IPS DF 6.9 (cell line): ENCODE results near the gene NQO1.
"Not testable (repeated sequence)": the region's sequence is repeated elsewhere in the genome, so short reads cannot be mapped to it uniquely, and the experiment has no call there.

ENCODE experiments used
- DNase-seq: peaks from one replicate; pipeline ENCODE4 v3.0.0-alpha.2; 2013; ENCODE audit warnings: low read depth, low spot score
- H3K27ac ChIP-seq: one replicate; pipeline ENCODE4 v1.5.1; 2013; ENCODE audit warnings: low read length, control low read depth
- H3K27me3 ChIP-seq: 2 replicates; pipeline ENCODE4 v1.6.1; 2013; ENCODE audit warnings: mild to moderate bottlenecking, low read length; ENCODE audit not compliant: control insufficient read depth, insufficient read depth
- H3K36me3 ChIP-seq: 2 replicates; pipeline ENCODE4 v1.6.1; 2013; ENCODE audit warnings: low read length; ENCODE audit not compliant: control insufficient read depth, insufficient read depth
- H3K4me1 ChIP-seq: 2 replicates; pipeline ENCODE4 v1.6.1; 2013; ENCODE audit warnings: low read length; ENCODE audit not compliant: control insufficient read depth, insufficient read depth
- H3K4me3 ChIP-seq: 2 replicates; pipeline ENCODE4 v1.5.1; 2013; ENCODE audit warnings: mild to moderate bottlenecking, low read length
- H3K9me3 ChIP-seq: 2 replicates; pipeline ENCODE4 v1.6.1; 2013; ENCODE audit warnings: low read length, inconsistent platforms; ENCODE audit not compliant: control insufficient read depth, insufficient read depth
- WGBS: extraction: QIAGEN DNeasy Blood & Tissue Kit; methylation state at CpG from one replicate; pipeline ENCODE4 v1.1.7; 2013; ENCODE audit warnings: mixed read lengths, missing lambda C conversion rate; ENCODE audit not compliant: insufficient read length, insufficient coverage; 5-methylcytosine and 5-hydroxymethylcytosine counted together

NQO1 gene

GRCh38 chr16:69761983-69762813 lies 35.8 kb upstream of the NQO1 start, which contains the start of gene WWP2:
Gene WWP2, plus strand, starts transcription at chr16:69762332. Its CDS starts 24,679 bp downstream, at chr16:69787011.
- H3K27ac ChIP-seq = no peak within 1 kb of the TSS
- no peaks in the 10 kb centered on the region for H3K4me1 ChIP-seq
- no peaks in the 10 kb centered on the region for H3K36me3 ChIP-seq
- no peaks in the 10 kb centered on the region for H3K9me3 ChIP-seq
- peak within 1 kb of the TSS; percentile 94 for H3K4me3 ChIP-seq
- no peaks in the 10 kb centered on the region for H3K27me3 ChIP-seq
- DNase-seq = peak; percentile 31
- WGBS = no CpG with 5 or more reads among the region's 68 CpGs

GRCh38 chr16:69757375-69757774 lies 31.0 kb upstream of the NQO1 start:
- DNase-seq = not testable (repeated sequence)
- WGBS = no CpG with 5 or more reads among the region's 13 CpGs

DNA sequence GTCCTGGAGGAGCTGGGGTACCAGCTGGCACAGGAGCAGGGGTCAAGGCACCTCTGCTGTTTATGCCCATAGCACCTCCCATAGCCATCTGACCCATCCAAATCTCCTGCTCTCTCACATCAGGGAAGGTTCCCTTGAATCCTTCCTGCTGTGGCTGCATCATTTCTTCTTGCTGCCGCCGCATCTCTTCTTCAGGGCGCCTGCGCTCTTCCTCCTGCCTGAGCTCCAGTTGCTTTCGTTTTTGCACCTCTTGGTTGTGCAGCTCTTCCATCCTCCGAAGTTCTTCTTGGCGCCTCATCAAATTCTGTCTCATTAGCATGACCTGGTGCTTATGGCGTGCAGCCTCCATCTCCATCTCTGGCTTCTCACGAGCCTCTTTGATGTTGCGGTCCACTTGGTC lies 30.3 kb upstream of the NQO1 start:
- Histone ChIP-seq H3K4me1 (no peaks in the 10 kb centered on the region), H3K9me3 (no peaks in the 10 kb centered on the region), H3K4me3 (no peak overlapping the region), H3K27me3 (no peaks in the 10 kb centered on the region), H3K27ac (no peak overlapping the region), H3K36me3 (no peaks in the 10 kb centered on the region)
- no peak for DNase-seq
- WGBS = no CpG with 5 or more reads among the region's 10 CpGs

More at GRCh38 chr16:69757375-69757774, 31.0 kb upstream of the NQO1 start:
- not testable (repeated sequence) for H3K9me3 ChIP-seq, H3K27me3 ChIP-seq, H3K4me3 ChIP-seq, H3K27ac ChIP-seq, H3K4me1 ChIP-seq, H3K36me3 ChIP-seq

DNA sequence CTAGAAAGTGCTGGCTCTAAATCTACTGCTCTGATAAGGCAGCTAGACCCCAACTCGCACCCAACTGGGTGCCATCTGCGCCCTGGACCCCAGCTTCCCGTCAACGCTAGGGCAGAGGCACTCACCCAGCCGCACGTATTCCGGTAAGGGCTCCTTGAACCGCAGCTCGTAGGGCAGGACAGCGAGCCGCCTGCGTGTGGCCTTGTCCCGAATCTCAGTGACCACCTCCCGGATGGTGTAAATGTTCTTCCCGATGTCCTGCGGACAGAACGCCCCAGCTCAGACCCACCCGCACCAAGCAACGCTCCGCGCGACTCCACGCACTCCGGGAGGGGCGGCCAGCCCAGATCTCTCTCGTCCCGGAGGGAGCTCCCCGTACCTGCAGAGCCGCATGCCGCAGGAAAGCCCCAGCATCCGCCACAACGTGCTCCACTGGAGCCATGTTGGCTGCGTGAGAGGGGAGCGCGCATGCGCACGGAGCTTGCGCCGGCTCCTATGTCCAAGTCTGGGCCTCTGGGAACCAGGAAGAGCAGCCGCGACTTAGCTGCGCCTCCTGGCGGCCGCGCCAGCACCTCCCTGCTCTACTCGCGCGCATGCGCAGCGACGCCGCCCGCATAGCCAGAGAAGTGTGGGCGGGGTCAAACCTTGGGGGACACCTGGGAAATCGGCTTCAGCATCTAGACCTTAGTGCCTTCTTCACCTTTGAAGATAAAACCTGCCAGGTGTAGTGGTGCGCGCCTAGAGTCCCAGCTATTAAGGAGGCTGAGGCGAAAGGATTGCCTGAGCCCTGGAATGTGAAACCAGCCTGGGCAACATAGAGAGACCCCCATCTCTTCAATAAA lies 28.3 kb upstream of the NQO1 start, which contains the start of gene NOB1:
Gene NOB1, minus strand, starts transcription at position 458 of the 842 bp plus-strand sequence. Its CDS starts 16 bp downstream, at position 442.
- H3K9me3 ChIP-seq = no peaks in the 10 kb centered on the region
- WGBS = no CpG with 5 or more reads among the region's 58 CpGs

GRCh38 chr16:69754143-69754468 lies 27.7 kb upstream of the NQO1 start:
- H3K4me1 ChIP-seq = no peaks in the 10 kb centered on the region
- no CpG with 5 or more reads among the region's 4 CpGs for WGBS
- H3K36me3 ChIP-seq = peaks cover 6% of the 10 kb centered on the region; the same call in 1 of the 2 replicates
- DNase-seq = no peak
- H3K9me3 ChIP-seq = no peaks in the 10 kb centered on the region
- H3K4me3 ChIP-seq = peak overlapping the region; percentile 87
- H3K27ac ChIP-seq = no peak overlapping the region
- H3K27me3 ChIP-seq = no peaks in the 10 kb centered on the region

More for the DNA sequence above, 28.3 kb upstream of the NQO1 start, which contains the start of gene NOB1:
- H3K27ac ChIP-seq = no peak within 1 kb of the TSS
- H3K36me3 ChIP-seq = 0 out of 2 replicates have a peak, but pooled peaks cover 3% of the 10 kb centered on the region
- peak; percentile 99 for DNase-seq
- no peaks in the 10 kb centered on the region for H3K4me1 ChIP-seq
- H3K4me3 ChIP-seq = peak within 1 kb of the TSS; percentile 87
- H3K27me3 ChIP-seq = no peaks in the 10 kb centered on the region

GRCh38 chr16:69748694-69749345 lies 22.5 kb upstream of the NQO1 start:
- no peak overlapping the region for H3K4me3 ChIP-seq
- WGBS = no CpG with 5 or more reads among the region's 20 CpGs
- no peaks in the 10 kb centered on the region for H3K9me3 ChIP-seq
- H3K36me3 ChIP-seq = peaks cover 38% of the 10 kb centered on the region
- H3K27me3 ChIP-seq = no peaks in the 10 kb centered on the region
- no peaks in the 10 kb centered on the region for H3K4me1 ChIP-seq
- no peak overlapping the region for H3K27ac ChIP-seq
- DNase-seq = no peak

GRCh38 chr16:69747115-69747514 lies 20.8 kb upstream of the NQO1 start:
- Histone ChIP-seq H3K27ac (no peak overlapping the region), H3K27me3 (no peaks in the 10 kb centered on the region), H3K4me3 (no peak overlapping the region), H3K4me1 (no peaks in the 10 kb centered on the region), H3K9me3 (no peaks in the 10 kb centered on the region), H3K36me3 (peaks cover 51% of the 10 kb centered on the region)
- WGBS = no CpG with 5 or more reads among the region's 8 CpGs
- no peak for DNase-seq

DNA sequence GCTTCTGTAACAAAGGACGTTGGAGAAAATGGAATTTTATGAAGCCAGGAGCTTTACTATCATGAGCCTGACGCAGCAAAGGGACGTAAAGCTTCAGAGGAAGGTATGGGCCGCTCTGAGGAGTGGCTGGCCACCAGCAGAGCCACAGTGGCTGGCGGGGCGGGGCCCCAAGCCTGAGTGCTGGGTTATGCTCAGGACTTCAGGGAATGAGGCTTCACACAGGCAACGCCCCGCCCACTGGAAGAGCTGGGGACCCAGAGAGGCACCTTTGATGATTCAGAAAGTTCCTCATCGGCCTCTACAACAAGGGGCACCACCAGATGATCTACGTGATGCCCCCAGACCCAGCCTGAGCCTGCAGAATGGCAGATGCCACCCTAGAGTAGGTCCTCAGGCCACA lies 19.6 kb upstream of the NQO1 start:
- Histone ChIP-seq H3K36me3 (peaks cover 61% of the 10 kb centered on the region), H3K4me3 (no peak overlapping the region), H3K9me3 (no peaks in the 10 kb centered on the region), H3K27ac (no peak overlapping the region), H3K4me1 (no peaks in the 10 kb centered on the region), H3K27me3 (no peaks in the 10 kb centered on the region)
- DNase-seq = no peak
- WGBS = no CpG with 5 or more reads among the region's 10 CpGs

DNA sequence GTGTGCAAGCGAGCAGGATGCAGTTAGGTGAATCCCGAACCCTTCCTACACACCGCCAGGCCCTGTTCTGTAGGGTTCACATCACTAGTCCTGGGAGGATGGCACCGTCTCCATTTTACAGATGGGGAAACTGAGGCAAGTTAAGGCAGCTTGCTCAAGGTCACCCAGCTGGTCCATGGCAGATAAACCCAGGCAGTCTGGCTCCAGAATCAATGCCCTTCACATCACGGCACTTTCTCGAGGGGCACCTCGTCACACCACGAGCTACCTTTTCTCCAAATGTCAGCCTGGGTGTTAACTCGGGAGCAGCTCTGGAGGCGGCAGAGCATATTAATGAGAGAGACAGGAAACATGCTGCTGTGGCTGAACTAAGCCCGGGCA lies 18.9 kb upstream of the NQO1 start:
- WGBS = no CpG with 5 or more reads among the region's 11 CpGs
- Histone ChIP-seq H3K27ac (no peak overlapping the region), H3K27me3 (no peaks in the 10 kb centered on the region), H3K36me3 (peaks cover 61% of the 10 kb centered on the region), H3K9me3 (no peaks in the 10 kb centered on the region), H3K4me3 (no peak overlapping the region), H3K4me1 (no peaks in the 10 kb centered on the region)
- DNase-seq = no peak
